GM21576 (cell line): ENCODE measurements around the gene MFSD2B.
"Not testable (repeated sequence)": the region's sequence is repeated elsewhere in the genome, so short reads cannot be mapped to it uniquely, and the experiment has no call there.

ENCODE experiments used
- ATAC-seq: cut with Tn5 transposase; IDR thresholded peaks from one replicate; pipeline ENCODE4 v1.9.1; 2021; ENCODE audit warnings: mild to moderate bottlenecking, moderate library complexity; ENCODE audit not compliant: unreplicated experiment

MFSD2B gene

GRCh38 chr2:24018241-24018640, 8.4 kb downstream of the MFSD2B start:
- no peak for ATAC-seq

GRCh38 chr2:24019729-24020128, 9.8 kb downstream of the MFSD2B start:
- no peak for ATAC-seq

- no peak for ATAC-seq
Measured at GRCh38 chr2:24020244-24020643, 10.4 kb downstream of the MFSD2B start.

- ATAC-seq, result no peak
Measured at GRCh38 chr2:24021122-24021998, 11.5 kb downstream of the MFSD2B start.

GRCh38 chr2:24022324-24022974, 12.6 kb downstream of the MFSD2B start:
- ATAC-seq, result no peak

- ATAC-seq, result no peak
Measured at GRCh38 chr2:24022975-24023575, 13.2 kb downstream of the MFSD2B start.

- no peak for ATAC-seq
Measured at GRCh38 chr2:24024018-24024417, 14.1 kb downstream of the MFSD2B start.

- no peak for ATAC-seq
Measured at GRCh38 chr2:24024996-24025663, 15.2 kb downstream of the MFSD2B start.

GRCh38 chr2:24026233-24026632, 16.3 kb downstream of the MFSD2B start:
- ATAC-seq, result no peak

- no peak for ATAC-seq
Measured at GRCh38 chr2:24038786-24039499, 29.1 kb downstream of the MFSD2B start.

- no peak for ATAC-seq
Measured at GRCh38 chr2:24040511-24040910, 30.6 kb downstream of the MFSD2B start.

- ATAC-seq, result not testable (repeated sequence)
Measured at GRCh38 chr2:24043133-24043532, 33.2 kb downstream of the MFSD2B start.

- no peak for ATAC-seq
Measured at GRCh38 chr2:24045511-24046508, 35.9 kb downstream of the MFSD2B start.

GRCh38 chr2:24046599-24046929, 36.7 kb downstream of the MFSD2B start:
- ATAC-seq, result no peak

GRCh38 chr2:24046930-24047702, 37.2 kb downstream of the MFSD2B start, which contains the start of gene WDCP:
TSS of gene WDCP (minus strand) at chr2:24047391. CDS start at chr2:24039494, 7,897 bp downstream.
- peak; percentile 99 for ATAC-seq

- no peak for ATAC-seq
Measured at GRCh38 chr2:24047703-24048033, 37.8 kb downstream of the MFSD2B start.

- ATAC-seq, result no peak
Measured at GRCh38 chr2:24048769-24049484, 39.0 kb downstream of the MFSD2B start.

- no peak for ATAC-seq
Measured at GRCh38 chr2:24049485-24050021, 39.7 kb downstream of the MFSD2B start, which contains the start of gene FKBP1B. TSS of gene FKBP1B (plus strand) at chr2:24049741. CDS start at chr2:24049850, 109 bp downstream.
